ENCODE data around the gene GHRHR.

The GHRHR gene

GRCh38 chr7:30987178-30987577 is 23.4 kb downstream of the GHRHR start:
- no peaks in the 10 kb centered on the region for H3K9me3 ChIP-seq (ENCODE audit: low read depth, low read length)
- H3K9ac ChIP-seq (ENCODE audit: insufficient read length) = no peak overlapping the region
- H3K4me3 ChIP-seq = no peak overlapping the region
- H3K36me3 ChIP-seq (ENCODE audit: insufficient read depth, low read length) = no peaks in the 10 kb centered on the region
- TF ChIP-seq EZH2 (IDR thresholded peaks at IDR 0.05) (no peak), FOXP2 (optimal IDR thresholded peaks at IDR 0.05; ENCODE audit: control extremely low read depth, extremely low read length, insufficient read depth) (no peak), POLR2AphosphoS5 (IDR thresholded peaks at IDR 0.05; ENCODE audit: borderline replicate concordance, low read depth, low read length) (no peak)
- no peak overlapping the region for H3K27ac ChIP-seq
- DNase-seq (ENCODE audit: low read depth, low spot score) = no peak

GRCh38 chr7:30987936-30988335 is 24.2 kb downstream of the GHRHR start:
- TF ChIP-seq EZH2 (IDR thresholded peaks at IDR 0.05) (no peak), FOXP2 (optimal IDR thresholded peaks at IDR 0.05; ENCODE audit: control extremely low read depth, extremely low read length, insufficient read depth) (no peak), POLR2AphosphoS5 (IDR thresholded peaks at IDR 0.05; ENCODE audit: borderline replicate concordance, low read depth, low read length) (no peak)
- Histone ChIP-seq H3K4me3 (no peak overlapping the region), H3K27ac (no peak overlapping the region), H3K9me3 (ENCODE audit: low read depth, low read length) (no peaks in the 10 kb centered on the region), H3K36me3 (ENCODE audit: insufficient read depth, low read length) (no peaks in the 10 kb centered on the region), H3K9ac (ENCODE audit: insufficient read length) (no peak overlapping the region)
- no peak for DNase-seq (ENCODE audit: low read depth, low spot score)

DNA sequence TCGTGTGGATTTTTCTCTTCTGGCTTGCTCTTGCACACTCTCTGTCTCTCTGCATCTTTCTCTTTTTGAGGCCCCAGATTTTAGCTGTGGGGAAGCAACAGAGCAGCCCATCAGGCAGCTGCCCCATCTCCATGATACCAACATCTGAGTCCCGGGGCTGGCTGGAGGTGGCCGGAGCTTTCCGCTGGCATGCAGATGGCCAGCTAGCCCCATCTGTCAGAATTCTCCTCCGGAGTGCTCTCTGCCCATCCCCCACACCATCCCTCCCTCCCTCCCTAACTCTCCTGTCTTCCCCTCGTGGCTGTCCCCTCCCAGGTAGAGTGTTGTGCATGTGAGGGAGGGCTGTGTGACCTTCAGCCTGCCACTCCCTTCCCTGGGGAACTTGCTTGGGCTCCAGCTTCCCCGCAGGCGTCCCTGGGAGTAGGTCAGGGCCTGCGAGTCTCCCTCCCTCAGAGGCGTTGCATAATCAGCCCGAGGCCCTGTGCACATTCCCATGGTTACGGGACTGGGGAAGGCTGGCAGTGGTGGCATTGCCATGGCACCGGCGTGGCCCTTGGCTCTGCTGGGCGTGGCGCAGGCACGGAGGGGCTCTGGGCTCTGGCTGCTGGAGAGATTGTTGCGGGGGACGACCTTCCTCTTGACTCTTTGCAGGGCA is 24.7 kb downstream of the GHRHR start:
- DNase-seq (ENCODE audit: low read depth, low spot score) = no peak
- no peak for TF ChIP-seq EZH2 (IDR thresholded peaks at IDR 0.05)
- TF ChIP-seq POLR2AphosphoS5 (IDR thresholded peaks at IDR 0.05; ENCODE audit: borderline replicate concordance, low read depth, low read length) = no peak

DNA sequence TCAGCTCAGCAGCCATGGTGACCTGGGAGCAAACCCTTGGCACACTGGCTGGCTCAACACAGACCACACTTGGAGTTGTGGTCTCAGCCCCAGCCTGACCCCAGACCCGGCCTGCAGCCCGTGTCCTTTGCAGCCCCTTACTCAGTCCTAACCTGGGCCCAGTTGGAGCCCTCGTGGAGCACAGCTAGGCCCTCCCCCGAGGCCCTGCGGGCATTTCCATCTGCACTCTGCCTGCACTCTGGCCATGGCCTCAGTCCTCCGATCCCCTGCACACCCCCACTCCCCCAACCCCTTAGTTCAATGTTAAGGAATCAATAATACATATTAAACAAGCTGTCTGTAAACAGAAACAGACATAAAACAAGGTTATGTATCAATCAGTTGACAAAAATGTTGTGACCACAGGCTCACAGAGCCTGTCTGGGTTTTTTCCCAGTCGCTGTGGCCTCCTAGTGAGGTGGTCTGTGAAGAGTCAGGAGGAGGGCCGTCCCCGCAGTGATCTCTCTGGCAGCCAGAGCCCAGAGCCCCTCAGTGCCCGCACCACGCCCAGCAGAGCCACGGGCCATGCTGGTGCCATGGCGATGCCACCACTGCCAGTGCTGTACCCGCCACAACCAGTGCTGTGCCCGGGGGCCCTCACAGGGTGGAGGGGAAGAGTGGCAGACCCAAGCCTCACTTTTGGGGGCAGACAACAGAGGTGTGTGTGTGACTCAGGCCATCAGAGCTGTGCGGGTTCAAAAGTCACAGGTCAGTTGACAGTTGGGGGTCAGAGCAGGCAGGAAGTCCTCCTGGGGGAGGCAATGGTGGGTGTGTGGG is 25.5 kb downstream of the GHRHR start:
- H3K36me3 ChIP-seq (ENCODE audit: insufficient read depth, low read length) = no peaks in the 10 kb centered on the region
- H3K27ac ChIP-seq = no peak overlapping the region
- DNase-seq (ENCODE audit: low read depth, low spot score) = no peak
- H3K9ac ChIP-seq (ENCODE audit: insufficient read length) = no peak overlapping the region
- TF ChIP-seq POLR2AphosphoS5 (IDR thresholded peaks at IDR 0.05; ENCODE audit: borderline replicate concordance, low read depth, low read length) (no peak), EZH2 (IDR thresholded peaks at IDR 0.05) (no peak), FOXP2 (optimal IDR thresholded peaks at IDR 0.05; ENCODE audit: control extremely low read depth, extremely low read length, insufficient read depth) (no peak)
- no peak overlapping the region for H3K4me3 ChIP-seq
- no peaks in the 10 kb centered on the region for H3K9me3 ChIP-seq (ENCODE audit: low read depth, low read length)

More for the DNA sequence above, 24.7 kb downstream of the GHRHR start:
- no peaks in the 10 kb centered on the region for H3K36me3 ChIP-seq (ENCODE audit: insufficient read depth, low read length)
- no peaks in the 10 kb centered on the region for H3K9me3 ChIP-seq (ENCODE audit: low read depth, low read length)
- H3K27ac ChIP-seq = no peak overlapping the region
- H3K9ac ChIP-seq (ENCODE audit: insufficient read length) = no peak overlapping the region
- no peak overlapping the region for H3K4me3 ChIP-seq

GRCh38 chr7:30989824-30990672 is 26.3 kb downstream of the GHRHR start:
- no peak overlapping the region for H3K9ac ChIP-seq (ENCODE audit: insufficient read length)
- TF ChIP-seq POLR2AphosphoS5 (IDR thresholded peaks at IDR 0.05; ENCODE audit: borderline replicate concordance, low read depth, low read length) (no peak), EZH2 (IDR thresholded peaks at IDR 0.05) (no peak), FOXP2 (optimal IDR thresholded peaks at IDR 0.05; ENCODE audit: control extremely low read depth, extremely low read length, insufficient read depth) (no peak)
- H3K9me3 ChIP-seq (ENCODE audit: low read depth, low read length) = no peaks in the 10 kb centered on the region
- no peak overlapping the region for H3K27ac ChIP-seq
- no peak overlapping the region for H3K4me3 ChIP-seq
- H3K36me3 ChIP-seq (ENCODE audit: insufficient read depth, low read length) = no peaks in the 10 kb centered on the region
- DNase-seq (ENCODE audit: low read depth, low spot score) = no peak

- Histone ChIP-seq H3K27ac (no peak overlapping the region), H3K9ac (ENCODE audit: insufficient read length) (no peak overlapping the region), H3K36me3 (ENCODE audit: insufficient read depth, low read length) (no peaks in the 10 kb centered on the region), H3K9me3 (ENCODE audit: low read depth, low read length) (no peaks in the 10 kb centered on the region), H3K4me3 (no peak overlapping the region)
- no peak for DNase-seq (ENCODE audit: low read depth, low spot score)
- TF ChIP-seq POLR2AphosphoS5 (IDR thresholded peaks at IDR 0.05; ENCODE audit: borderline replicate concordance, low read depth, low read length) = no peak
- no peak for TF ChIP-seq FOXP2 (optimal IDR thresholded peaks at IDR 0.05; ENCODE audit: control extremely low read depth, extremely low read length, insufficient read depth)
- no peak for TF ChIP-seq EZH2 (IDR thresholded peaks at IDR 0.05)
These were observed 27.0 kb downstream of the GHRHR start for GRCh38 chr7:30990673-30991170.

- H3K9me3 ChIP-seq (ENCODE audit: low read depth, low read length) = no peaks in the 10 kb centered on the region
- H3K27ac ChIP-seq = no peak overlapping the region
- no peak overlapping the region for H3K9ac ChIP-seq (ENCODE audit: insufficient read length)
- no peak for DNase-seq (ENCODE audit: low read depth, low spot score)
- no peak for TF ChIP-seq FOXP2 (optimal IDR thresholded peaks at IDR 0.05; ENCODE audit: control extremely low read depth, extremely low read length, insufficient read depth)
- TF ChIP-seq POLR2AphosphoS5 (IDR thresholded peaks at IDR 0.05; ENCODE audit: borderline replicate concordance, low read depth, low read length) = no peak
- TF ChIP-seq EZH2 (IDR thresholded peaks at IDR 0.05) = no peak
- no peak overlapping the region for H3K4me3 ChIP-seq
- H3K36me3 ChIP-seq (ENCODE audit: insufficient read depth, low read length) = no peaks in the 10 kb centered on the region
These were observed 28.7 kb downstream of the GHRHR start for GRCh38 chr7:30992414-30992813.
